ENCODE data around the gene ERBB2. TPM values are rescaled to one million over a fixed set of nuclear protein-coding genes. Genes with fewer than 3 reads are reported as not detected.

Gene ERBB2
- total and polyA plus RNA-seq, 2 of the 13 experiments (the other 11 are each of a cell fraction or from before 2014, with no cell fraction given) = 57.7 to 64.1 TPM

- TF ChIP-seq TEF (CRISPR knock-in tag; IDR thresholded peaks at IDR 0.05) (no peak), WIZ (CRISPR knock-in tag; IDR thresholded peaks at IDR 0.05) (no peak; the same call in 1 of the 2 replicates), ZNF207 (IDR thresholded peaks at IDR 0.05; ENCODE audit: borderline replicate concordance) (no peak), E2F5 (CRISPR knock-in tag; conservative IDR thresholded peaks at IDR 0.05) (no peak; the same call in 1 of the 2 replicates)
Observed at GRCh38 chr17:39730095-39730921, 30.4 kb downstream of the ERBB2 start, which contains the start of gene MIEN1 (continued).

GRCh38 chr17:39732586-39732985, 32.7 kb downstream of the ERBB2 start:
- peaks cover 8 to 17% of the 10 kb centered on the region in 2 experiments; a peak in 4 of 5 replicates for H3K36me3 ChIP-seq (replicated peaks in 1 of 2; ENCODE audit: control insufficient read depth in 1 of 2, insufficient read depth in 2 of 2, low read length in 2 of 2)
- no peak overlapping the region for H3K4me3 ChIP-seq (replicated peaks in 1 of 3; ENCODE audit: insufficient read depth in 1 of 3, low read depth in 2 of 3, low read length in 3 of 3)
- DNase-seq (ENCODE audit: low spot score) (no peak), FAIRE-seq (no peak), ATAC-seq (no peak)
- BruUV-seq (replicated peaks) = no TSS peak
- peaks cover 4% of the 10 kb centered on the region for H3K79me2 ChIP-seq (ENCODE audit: insufficient read depth, low read length)
- no peaks in the 10 kb centered on the region; a peak in 1 of 5 replicates for H3K27me3 ChIP-seq (ENCODE audit: control insufficient read depth in 1 of 2, insufficient read depth in 2 of 2, low read length in 2 of 2)
- H4K20me1 ChIP-seq (ENCODE audit: insufficient read depth, low read length) = no peaks in the 10 kb centered on the region
- H3K9me3 ChIP-seq (ENCODE audit: low read length) = no peaks in the 10 kb centered on the region
- no peak overlapping the region for H3K27ac ChIP-seq (ENCODE audit: extremely low read length, insufficient read depth, low read length)
- no peak overlapping the region for H3K9ac ChIP-seq (ENCODE audit: insufficient read depth, low read depth, low read length)
- H2AFZ ChIP-seq (ENCODE audit: low read length) = no peak overlapping the region
- POLR2A ChIA-PET = interaction anchor here (1.4 to 1.7 kb wide), 2 partner anchors 18 to 37 kb away, joined by 4 to 5 read pairs; no protein-coding TSS in a partner anchor
- H3K4me2 ChIP-seq (ENCODE audit: low read depth, low read length) = no peak overlapping the region
- WGBS (ENCODE audit: low lambda C conversion rate) = 80% methylated on average over 3 of the region's 3 CpGs
- intact Hi-C loops (cut with micrococcal nuclease; ENCODE audit: unreplicated experiment) (loop anchor here (10.0 kb wide), 1 partner anchor 268 kb away; the partner anchor contains the start of gene CDK12), in situ Hi-C loops (cut with HindIII; ENCODE audit: extremely low pct_ligation_motif_present, low pct_unique_long_range_greater_than_20kb) (no loop called here)
- peaks cover 39% of the 10 kb centered on the region for H3K4me1 ChIP-seq (ENCODE audit: insufficient read depth, low read length)
- CTCF ChIA-PET (ENCODE audit: low intra/inter-chr PET ratio, low total read pairs) = no interaction called here
- TF ChIP-seq ZNF703 (CRISPR knock-in tag; IDR thresholded peaks at IDR 0.05; ENCODE audit: borderline replicate concordance) (no peak), FOSL2 (CRISPR knock-in tag; IDR thresholded peaks at IDR 0.05) (no peak), ZFP36 (IDR thresholded peaks at IDR 0.05; ENCODE audit: borderline replicate concordance, low read depth, low read length, partially characterized antibody) (no peak), USF2 (IDR thresholded peaks at IDR 0.05; ENCODE audit: low read depth, low read length) (no peak), USF2 (CRISPR knock-in tag; IDR thresholded peaks at IDR 0.05; ENCODE audit: borderline replicate concordance) (no peak), ZBTB46 (CRISPR knock-in tag; IDR thresholded peaks at IDR 0.05; ENCODE audit: borderline replicate concordance) (no peak), SNRNP70 (IDR thresholded peaks at IDR 0.05; ENCODE audit: low read depth, low read length) (no peak), PAWR (CRISPR knock-in tag; IDR thresholded peaks at IDR 0.05; ENCODE audit: borderline replicate concordance) (no peak), CHD4 (IDR thresholded peaks at IDR 0.05; ENCODE audit: borderline replicate concordance, low read length) (no peak), ZNF329 (CRISPR knock-in tag; IDR thresholded peaks at IDR 0.05; ENCODE audit: low read depth) (no peak), ZMYM4 (CRISPR knock-in tag; IDR thresholded peaks at IDR 0.05) (no peak), ZNF256 (CRISPR knock-in tag; conservative IDR thresholded peaks at IDR 0.05) (no peak), ARHGAP35 (CRISPR knock-in tag; IDR thresholded peaks at IDR 0.05; ENCODE audit: borderline replicate concordance) (no peak)
